HL-60 (cell line): ENCODE results near the gene ICAM5.

ENCODE experiments used
- DNase-seq, 2 experiments: peaks; one replicate each; pipeline ENCODE4 v3.0.0-alpha.2; 2010 to 2020; ENCODE audit warnings: low read depth in 1 of 2, low spot score in 1 of 2
- H3K27ac ChIP-seq: fragments of 250-450 bp; sonication (Bioruptor Pico); replicated peaks from 2 replicates; pipeline ENCODE4 v1.5.1; 2020; ENCODE audit warnings: mild to moderate bottlenecking, moderate library complexity
- H3K27me3 ChIP-seq: fragments of 250-450 bp; sonication (Bioruptor Pico); 2 replicates; pipeline ENCODE4 v1.5.1; 2021; ENCODE audit warnings: mild to moderate bottlenecking, moderate library complexity; ENCODE audit not compliant: insufficient read depth, poor library complexity, severe bottlenecking
- H3K4me3 ChIP-seq: replicated peaks from 2 replicates; pipeline ENCODE4 v1.5.1; 2011; ENCODE audit warnings: mild to moderate bottlenecking, control low read depth, low read length; ENCODE audit not compliant: insufficient read depth
- CTCF ChIP-seq: IDR thresholded peaks from one replicate; pipeline ENCODE4 v1.5.1; 2011; ENCODE audit warnings: low read length, control low read depth, inconsistent platforms; ENCODE audit not compliant: insufficient read depth
- GABPA ChIP-seq: IDR thresholded peaks from 2 replicates; pipeline ENCODE4 v1.6.1; 2012; ENCODE audit warnings: low read depth
- POLR2AphosphoS5 ChIP-seq: IDR thresholded peaks from 2 replicates; pipeline ENCODE4 v1.6.1; 2012; ENCODE audit warnings: low read depth
- REST ChIP-seq: IDR thresholded peaks from 2 replicates; pipeline ENCODE4 v1.6.1; 2012; ENCODE audit warnings: low read depth; ENCODE audit not compliant: insufficient replicate concordance
- SPI1 ChIP-seq: IDR thresholded peaks from 2 replicates; pipeline ENCODE4 v1.6.1; 2012; ENCODE audit warnings: low read depth, mild to moderate bottlenecking, borderline replicate concordance

Gene ICAM5

GRCh38 chr19:10327793-10328192 lies 38.0 kb downstream of the ICAM5 start:
- no peak overlapping the region for H3K27ac ChIP-seq
- TF ChIP-seq POLR2AphosphoS5, result no peak
- TF ChIP-seq SPI1, result no peak
- no peak for DNase-seq
- H3K27me3 ChIP-seq, result no peaks in the 10 kb centered on the region
- H3K4me3 ChIP-seq, result no peak overlapping the region

DNA sequence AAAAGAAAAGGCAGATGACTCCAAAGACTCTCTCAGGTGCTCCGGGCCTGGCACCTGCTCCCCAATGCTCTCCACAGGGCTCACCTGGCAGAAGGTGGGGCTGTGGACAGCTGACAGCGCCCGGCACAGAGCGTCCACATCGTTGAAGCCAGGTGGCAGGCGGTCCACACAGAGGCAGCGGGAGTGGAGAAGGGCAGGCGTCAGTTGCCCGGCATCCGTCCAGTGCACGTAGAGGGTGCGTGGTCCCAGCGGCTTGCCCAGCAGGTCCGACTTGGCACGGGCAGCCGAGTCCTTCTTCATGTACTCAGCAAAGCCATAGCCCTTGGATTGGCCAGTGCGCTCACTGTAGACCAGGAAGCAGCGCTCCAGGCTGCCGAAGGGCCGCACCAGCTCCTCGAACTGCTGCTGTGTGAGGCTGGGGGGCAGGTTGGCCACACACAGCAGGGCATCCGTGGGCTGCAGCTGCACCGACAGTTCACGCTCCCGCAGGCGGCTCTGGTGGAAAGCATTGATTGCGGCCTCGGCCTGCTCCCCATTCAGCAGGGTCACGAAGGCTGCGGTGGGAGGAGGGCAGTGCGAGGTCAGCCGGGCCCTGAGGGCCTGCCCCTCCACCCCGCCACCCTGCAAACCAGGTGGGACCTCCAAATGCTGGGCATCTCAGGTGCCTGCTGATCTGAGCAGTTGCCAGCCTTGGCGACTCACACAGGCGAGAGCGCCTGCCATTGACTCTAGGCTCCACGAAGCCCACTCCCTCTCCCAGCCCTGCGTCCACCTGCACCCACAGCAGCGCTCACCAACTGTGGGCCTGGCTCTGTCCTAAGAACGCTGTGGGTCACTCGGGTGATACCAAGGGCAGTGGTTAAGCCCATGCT lies 39.0 kb downstream of the ICAM5 start:
- TF ChIP-seq CTCF, result no peak
- TF ChIP-seq GABPA, result no peak
- no peak overlapping the region for H3K4me3 ChIP-seq
- DNase-seq, result no peak

DNA sequence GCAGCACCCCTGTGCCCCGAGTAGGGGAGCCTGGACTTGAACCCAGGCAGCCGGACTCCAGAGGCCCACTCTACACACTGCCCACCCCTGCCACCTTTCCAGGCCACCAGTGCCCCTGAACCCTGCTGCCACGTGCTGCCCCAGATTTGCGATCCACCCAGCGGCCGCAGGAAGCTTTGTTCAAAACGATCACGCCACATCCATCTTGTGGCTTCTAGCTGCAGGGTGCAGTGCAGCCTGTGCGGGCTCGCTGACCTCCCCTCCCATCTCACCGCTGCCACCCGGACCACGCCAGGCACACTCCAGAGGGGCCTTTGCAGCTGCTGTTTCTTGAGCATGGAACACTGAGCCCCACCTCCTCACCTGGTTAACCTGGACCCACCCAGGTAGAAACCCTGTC lies 39.8 kb downstream of the ICAM5 start:
- Histone ChIP-seq H3K27me3 (no peaks in the 10 kb centered on the region), H3K27ac (no peak overlapping the region), H3K4me3 (no peak overlapping the region)
- no peak for DNase-seq
- TF ChIP-seq POLR2AphosphoS5 (no peak), CTCF (no peak), REST (no peak), SPI1 (no peak), GABPA (no peak)

More for the DNA sequence above, 39.0 kb downstream of the ICAM5 start:
- no peaks in the 10 kb centered on the region for H3K27me3 ChIP-seq
- H3K27ac ChIP-seq, result no peak overlapping the region

GRCh38 chr19:10332158-10332964 lies 42.6 kb downstream of the ICAM5 start:
- peak overlapping the region; percentile 94 for H3K4me3 ChIP-seq
- peak overlapping the region; percentile 97 for H3K27ac ChIP-seq
- no peaks in the 10 kb centered on the region for H3K27me3 ChIP-seq
- DNase-seq, result no peak
- TF ChIP-seq REST (peak; percentile 68), POLR2AphosphoS5 (no peak)
